Activated CD8-positive, alpha-beta memory T cell treated with anti-CD3 and anti-CD28 coated beads, Interleukin-2, amount 50 U/mL, for 1 hour (primary cell): ENCODE measurements around the gene CT45A8.
"Not testable (repeated sequence)": the region's sequence is repeated elsewhere in the genome, so short reads cannot be mapped to it uniquely, and the experiment has no call there.

Experiments
- DNase-seq: peaks from one replicate; pipeline ENCODE4 v3.0.0-alpha.2; 2020; ENCODE audit errors: extremely low read depth

The CT45A8 gene, protein sequence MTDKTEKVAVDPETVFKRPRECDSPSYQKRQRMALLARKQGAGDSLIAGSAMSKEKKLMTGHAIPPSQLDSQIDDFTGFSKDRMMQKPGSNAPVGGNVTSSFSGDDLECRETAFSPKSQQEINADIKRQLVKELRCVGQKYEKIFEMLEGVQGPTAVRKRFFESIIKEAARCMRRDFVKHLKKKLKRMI

DNA sequence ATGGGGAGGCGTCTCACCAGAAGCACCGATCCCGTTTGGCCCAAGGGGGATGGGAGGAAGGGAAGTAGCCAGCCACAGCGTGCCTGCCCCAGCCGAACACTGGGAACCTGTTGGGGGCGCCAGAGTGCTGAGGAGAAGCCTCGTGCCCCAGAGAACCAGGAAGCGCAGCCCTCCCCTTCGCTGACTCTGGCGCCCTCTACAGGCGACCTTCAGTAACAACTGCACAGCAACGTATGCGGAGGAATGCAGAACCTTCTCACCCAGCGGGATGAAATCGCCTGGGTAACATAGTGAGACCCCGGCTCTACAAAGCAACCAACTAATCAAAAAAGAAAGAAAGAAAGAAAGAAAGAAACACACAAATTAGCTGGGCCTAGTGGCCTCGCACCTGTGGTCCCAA is at the start of gene CT45A8:
Gene CT45A8, minus strand, starts transcription at position 101 of the 400 bp plus-strand sequence. CDS start 3,755 bp downstream, outside the sequence.
- not testable (repeated sequence) for DNase-seq

DNA sequence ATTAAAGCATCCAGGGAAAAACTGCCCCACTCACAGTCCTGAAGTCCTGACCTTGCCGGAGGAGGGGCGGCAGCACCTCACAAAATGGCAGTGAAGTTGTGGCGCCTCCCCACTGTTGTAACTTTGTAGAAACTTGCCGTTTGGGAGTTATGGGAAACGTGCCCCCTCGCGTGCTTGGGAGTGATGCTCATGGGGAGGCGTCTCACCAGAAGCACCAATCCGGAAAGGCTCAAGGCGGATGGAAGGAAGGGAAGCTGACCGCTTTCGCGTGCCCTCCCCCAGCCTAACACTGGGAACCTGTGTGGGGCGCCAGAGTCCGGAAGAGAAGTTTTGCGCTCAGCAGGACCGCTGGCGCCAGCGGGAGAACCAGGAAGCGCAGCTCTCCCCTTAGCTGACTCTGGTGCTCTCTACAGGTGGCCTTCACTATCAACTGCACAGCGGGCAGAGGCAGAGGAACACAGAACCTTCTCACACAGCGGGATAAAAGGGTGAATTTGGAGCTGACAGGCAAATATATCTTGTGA is 39.0 kb upstream of the CT45A8 start, which contains the start of the genes CT45A10 and SAGE1:
Gene CT45A10, minus strand, starts transcription at position 151 of the 524 bp plus-strand sequence. CDS start 8,100 bp downstream, outside the sequence.
Gene SAGE1, plus strand, starts transcription at position 423 of the 524 bp plus-strand sequence. CDS start 2,527 bp downstream, outside the sequence.
- DNase-seq: no peak

DNA sequence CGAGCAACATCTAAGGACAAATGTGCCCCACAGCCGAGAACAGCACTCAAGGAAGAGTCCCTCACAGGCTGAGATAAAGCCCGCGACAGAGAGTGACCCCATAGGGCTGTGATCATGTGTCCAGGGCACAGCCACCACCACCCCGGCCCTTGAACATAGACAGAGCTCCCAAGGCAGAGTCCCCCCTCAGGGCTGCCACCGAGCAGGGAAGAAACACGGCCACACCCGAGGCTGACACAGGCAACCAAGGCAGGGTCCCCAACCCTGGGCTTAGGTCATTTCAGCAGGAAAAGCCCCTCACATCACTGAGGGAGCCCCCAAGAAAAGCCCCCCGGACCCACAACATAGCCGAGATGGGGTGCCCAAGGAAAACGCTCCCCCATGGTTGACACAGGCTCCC is 38.4 kb upstream of the CT45A8 start:
- no peak for DNase-seq

DNA sequence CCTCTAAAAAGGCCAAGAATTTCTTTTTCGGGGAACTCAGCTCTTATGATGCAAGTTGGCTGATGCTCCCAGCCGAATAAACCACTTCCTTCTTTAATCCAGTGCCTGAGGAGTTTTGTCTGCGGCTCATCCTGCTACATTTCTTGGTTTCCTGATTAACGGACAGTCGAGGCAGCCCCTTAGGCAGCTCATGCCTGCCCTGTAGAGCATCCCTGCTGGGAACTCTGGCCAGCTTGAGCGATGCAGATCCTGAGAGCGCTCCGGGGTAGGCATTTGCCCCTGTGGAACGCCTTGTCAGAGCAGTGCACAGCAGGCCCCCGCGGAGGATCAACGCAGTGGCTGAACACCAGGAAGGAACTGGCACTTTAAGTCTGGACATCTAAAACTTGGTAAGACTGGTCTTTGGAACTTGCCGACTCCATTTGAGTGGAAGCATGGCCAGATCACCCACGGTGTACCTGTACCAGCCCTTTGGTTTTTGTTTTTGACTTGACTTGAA is 35.8 kb upstream of the CT45A8 start:
- no peak for DNase-seq

DNA sequence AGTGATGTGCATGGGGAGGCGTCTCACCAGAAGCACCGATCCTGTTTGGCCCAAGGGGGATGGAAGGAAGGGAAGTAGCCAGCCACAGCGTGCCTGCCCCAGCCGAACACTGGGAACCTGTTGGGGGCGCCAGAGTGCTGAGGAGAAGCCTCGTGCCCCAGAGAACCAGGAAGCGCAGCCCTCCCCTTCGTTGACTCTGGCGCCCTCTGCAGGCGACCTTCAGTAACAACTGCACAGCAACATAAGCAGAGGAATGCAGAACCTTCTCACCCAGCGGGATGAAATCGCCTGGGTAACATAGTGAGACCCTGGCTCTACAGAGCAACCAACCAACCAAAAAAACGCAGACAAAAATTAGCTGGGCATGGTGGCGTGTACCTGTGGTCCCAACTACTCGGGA is 34.6 kb upstream of the CT45A8 start:
- not testable (repeated sequence) for DNase-seq

DNA sequence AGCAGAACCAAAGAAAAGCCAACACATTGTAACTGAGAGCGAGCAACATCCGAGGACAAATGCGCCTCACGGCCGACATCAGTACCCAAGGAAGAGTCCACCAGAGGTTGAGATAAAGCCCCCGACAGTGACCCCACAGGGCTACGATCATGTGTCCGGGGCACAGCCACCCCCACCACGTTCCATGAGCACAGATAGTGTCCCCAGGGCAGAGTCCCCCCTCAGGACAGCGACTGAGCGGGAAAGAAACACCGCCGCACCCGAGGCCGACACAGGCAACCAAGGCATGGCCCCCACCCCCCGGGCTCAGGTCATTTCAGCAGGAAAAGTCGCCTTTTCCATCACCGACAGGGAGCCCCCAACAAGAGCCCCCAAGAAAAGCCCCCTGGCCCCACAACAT is 33.9 kb upstream of the CT45A8 start:
- not testable (repeated sequence) for DNase-seq

DNA sequence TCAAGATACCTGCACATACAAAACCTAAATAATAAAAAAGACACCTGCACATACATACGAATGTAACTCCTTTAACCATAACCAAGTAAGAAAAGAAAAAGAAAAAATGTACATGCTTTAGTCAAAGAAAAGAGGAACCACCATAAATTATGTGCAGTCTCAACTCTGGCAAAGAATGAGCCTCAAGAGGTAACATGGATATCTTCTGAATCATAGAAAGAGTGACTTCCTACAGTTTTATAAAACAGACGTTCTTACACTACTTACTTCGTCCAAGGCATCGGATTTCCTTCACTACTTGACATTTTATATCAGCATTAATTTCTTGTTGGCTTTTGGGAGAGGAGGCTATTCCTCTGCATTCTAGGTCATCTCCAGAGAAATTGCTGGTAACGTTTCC is 28.4 kb upstream of the CT45A8 start:
- DNase-seq: not testable (repeated sequence)

DNA sequence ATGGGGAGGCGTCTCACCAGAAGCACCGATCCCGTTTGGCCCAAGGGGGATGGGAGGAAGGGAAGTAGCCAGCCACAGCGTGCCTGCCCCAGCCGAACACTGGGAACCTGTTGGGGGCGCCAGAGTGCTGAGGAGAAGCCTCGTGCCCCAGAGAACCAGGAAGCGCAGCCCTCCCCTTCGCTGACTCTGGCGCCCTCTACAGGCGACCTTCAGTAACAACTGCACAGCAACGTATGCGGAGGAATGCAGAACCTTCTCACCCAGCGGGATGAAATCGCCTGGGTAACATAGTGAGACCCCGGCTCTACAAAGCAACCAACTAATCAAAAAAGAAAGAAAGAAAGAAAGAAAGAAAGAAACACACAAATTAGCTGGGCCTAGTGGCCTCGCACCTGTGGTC is 17.4 kb upstream of the CT45A8 start, which contains the start of gene CT45A9:
Gene CT45A9, minus strand, starts transcription at position 101 of the 400 bp plus-strand sequence. CDS start 3,751 bp downstream, outside the sequence.
- DNase-seq: not testable (repeated sequence)

DNA sequence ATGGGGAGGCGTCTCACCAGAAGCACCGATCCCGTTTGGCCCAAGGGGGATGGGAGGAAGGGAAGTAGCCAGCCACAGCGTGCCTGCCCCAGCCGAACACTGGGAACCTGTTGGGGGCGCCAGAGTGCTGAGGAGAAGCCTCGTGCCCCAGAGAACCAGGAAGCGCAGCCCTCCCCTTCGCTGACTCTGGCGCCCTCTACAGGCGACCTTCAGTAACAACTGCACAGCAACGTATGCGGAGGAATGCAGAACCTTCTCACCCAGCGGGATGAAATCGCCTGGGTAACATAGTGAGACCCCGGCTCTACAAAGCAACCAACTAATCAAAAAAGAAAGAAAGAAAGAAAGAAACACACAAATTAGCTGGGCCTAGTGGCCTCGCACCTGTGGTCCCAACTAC is 17.2 kb downstream of the CT45A8 start, which contains the start of gene CT45A7:
Gene CT45A7, minus strand, starts transcription at position 101 of the 400 bp plus-strand sequence. CDS start 3,747 bp downstream, outside the sequence.
- DNase-seq: not testable (repeated sequence)

DNA sequence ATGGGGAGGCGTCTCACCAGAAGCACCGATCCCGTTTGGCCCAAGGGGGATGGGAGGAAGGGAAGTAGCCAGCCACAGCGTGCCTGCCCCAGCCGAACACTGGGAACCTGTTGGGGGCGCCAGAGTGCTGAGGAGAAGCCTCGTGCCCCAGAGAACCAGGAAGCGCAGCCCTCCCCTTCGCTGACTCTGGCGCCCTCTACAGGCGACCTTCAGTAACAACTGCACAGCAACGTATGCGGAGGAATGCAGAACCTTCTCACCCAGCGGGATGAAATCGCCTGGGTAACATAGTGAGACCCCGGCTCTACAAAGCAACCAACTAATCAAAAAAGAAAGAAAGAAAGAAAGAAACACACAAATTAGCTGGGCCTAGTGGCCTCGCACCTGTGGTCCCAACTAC is 34.4 kb downstream of the CT45A8 start, which contains the start of gene CT45A2:
Gene CT45A2, minus strand, starts transcription at position 101 of the 400 bp plus-strand sequence. CDS start 3,747 bp downstream, outside the sequence.
- DNase-seq: not testable (repeated sequence)

DNA sequence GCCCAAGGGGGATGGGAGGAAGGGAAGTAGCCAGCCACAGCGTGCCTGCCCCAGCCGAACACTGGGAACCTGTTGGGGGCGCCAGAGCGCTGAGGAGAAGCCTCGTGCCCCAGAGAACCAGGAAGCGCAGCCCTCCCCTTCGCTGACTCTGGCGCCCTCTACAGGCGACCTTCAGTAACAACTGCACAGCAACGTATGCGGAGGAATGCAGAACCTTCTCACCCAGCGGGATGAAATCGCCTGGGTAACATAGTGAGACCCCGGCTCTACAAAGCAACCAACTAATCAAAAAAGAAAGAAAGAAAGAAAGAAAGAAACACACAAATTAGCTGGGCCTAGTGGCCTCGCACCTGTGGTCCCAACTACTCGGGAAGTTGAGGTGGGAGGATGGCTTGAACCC is 51.7 kb downstream of the CT45A8 start, which contains the start of gene CT45A6:
Gene CT45A6, minus strand, starts transcription at position 101 of the 400 bp plus-strand sequence. CDS start 3,794 bp downstream, outside the sequence.
- not testable (repeated sequence) for DNase-seq
